HEK293 (cell line): ENCODE measurements around the gene C1orf174.

Source experiments
- CTCF ChIA-PET: fragments of 350-600 bp; formaldehyde crosslinking; extraction: SDS; loops from one replicate; lab custom pipeline; 2021; ENCODE audit warnings: antibody characterized with exemption; lab: Yijun Ruan, JAX
- POLR2A ChIA-PET: fragments of 300-600 bp; formaldehyde crosslinking; extraction: SDS; loops from one replicate; lab custom pipeline; 2020; ENCODE audit warnings: antibody characterized with exemption, inconsistent platforms; lab: Yijun Ruan, JAX
- H3K27ac ChIP-seq: fragments of 200-500 bp; sonication (Bioruptor generic); 2 replicates; pipeline ENCODE4 v1.5.1; 2014; ENCODE audit warnings: low read depth, low read length, control low read depth, inconsistent platforms; ENCODE audit errors: extremely low read depth
- H3K36me3 ChIP-seq, 2 experiments: fragments of 200-500 bp in 1 of 2; sonication (Bioruptor generic) in 1 of 2; 1 replicate in 1 of 2; 2 replicates in 1 of 2; pipeline ENCODE4 v1.5.1; 2014 to 2017; ENCODE audit warnings: inconsistent platforms in 2 of 2, low read length in 2 of 2; ENCODE audit not compliant: control insufficient read depth in 2 of 2, insufficient read depth in 1 of 2
- H3K4me1 ChIP-seq: fragments of 200-500 bp; sonication (Bioruptor generic); 2 replicates; pipeline ENCODE4 v1.5.1; 2014; ENCODE audit warnings: mild to moderate bottlenecking, low read length, inconsistent platforms; ENCODE audit not compliant: control insufficient read depth, insufficient read depth
- H3K4me3 ChIP-seq: 2 replicates; pipeline ENCODE4 v1.5.1; 2011; ENCODE audit warnings: low read depth, mild to moderate bottlenecking, control low read depth, low read length, moderate library complexity
- H3K9me3 ChIP-seq: fragments of 200-500 bp; sonication (Bioruptor generic); 2 replicates; pipeline ENCODE4 v1.5.1; 2014; ENCODE audit warnings: low read depth, low read length, inconsistent platforms; ENCODE audit not compliant: control insufficient read depth, insufficient read depth
- EGR2 ChIP-seq: fragments of 450-650 bp; formaldehyde crosslinking; IDR thresholded peaks from 2 replicates; pipeline ENCODE4 v1.5.1; 2016; ENCODE audit warnings: low read depth, missing biosample characterization, missing genetic modification characterization
- KLF8 ChIP-seq: fragments of 450-650 bp; formaldehyde crosslinking; IDR thresholded peaks from 2 replicates; pipeline ENCODE4 v1.5.1; 2016; ENCODE audit warnings: missing biosample characterization, missing genetic modification characterization
- MZF1 ChIP-seq: fragments of 450-650 bp; formaldehyde crosslinking; IDR thresholded peaks from 2 replicates; pipeline ENCODE4 v1.5.1; 2017; ENCODE audit warnings: missing biosample characterization, missing genetic modification characterization, borderline replicate concordance
- PRDM1 ChIP-seq: fragments of 450-650 bp; formaldehyde crosslinking; IDR thresholded peaks from 2 replicates; pipeline ENCODE4; 2016; ENCODE audit warnings: missing biosample characterization, missing genetic modification characterization
- YY2 ChIP-seq: fragments of 450-650 bp; formaldehyde crosslinking; IDR thresholded peaks from 2 replicates; pipeline ENCODE4 v1.5.1; 2016; ENCODE audit warnings: missing biosample characterization, missing genetic modification characterization
- ZBTB20 ChIP-seq: fragments of 450-650 bp; formaldehyde crosslinking; IDR thresholded peaks from 2 replicates; pipeline ENCODE4 v1.5.1; 2016; ENCODE audit warnings: missing biosample characterization, missing genetic modification characterization
- ZBTB7A ChIP-seq: fragments of 450-650 bp; formaldehyde crosslinking; IDR thresholded peaks from 2 replicates; pipeline ENCODE4 v1.5.1; 2016; ENCODE audit warnings: low read depth, missing biosample characterization, missing genetic modification characterization
- ZNF174 ChIP-seq: fragments of 450-650 bp; formaldehyde crosslinking; IDR thresholded peaks from 2 replicates; pipeline ENCODE4 v1.5.0; 2017; ENCODE audit warnings: missing biosample characterization, mild to moderate bottlenecking, missing genetic modification characterization
- ZNF239 ChIP-seq: fragments of 450-650 bp; formaldehyde crosslinking; IDR thresholded peaks from 2 replicates; pipeline ENCODE4 v1.5.1; 2016; ENCODE audit warnings: missing biosample characterization, missing genetic modification characterization
- ZNF529 ChIP-seq: fragments of 450-650 bp; formaldehyde crosslinking; IDR thresholded peaks from 2 replicates; pipeline ENCODE4 v1.5.1; 2017; ENCODE audit warnings: missing genetic modification characterization, missing biosample characterization; ENCODE audit not compliant: insufficient replicate concordance
- ZNF561 ChIP-seq: fragments of 450-650 bp; IDR thresholded peaks from 2 replicates; pipeline ENCODE4 v1.5.1; 2018; ENCODE audit warnings: missing biosample characterization, missing genetic modification characterization, borderline replicate concordance
- ZNF660 ChIP-seq: fragments of 450-650 bp; IDR thresholded peaks from 2 replicates; pipeline ENCODE4 v1.5.1; 2018; ENCODE audit warnings: missing biosample characterization, mild to moderate bottlenecking, missing genetic modification characterization
- ZNF664 ChIP-seq: fragments of 450-650 bp; formaldehyde crosslinking; IDR thresholded peaks from 2 replicates; pipeline ENCODE4 v1.5.1; 2016; ENCODE audit warnings: missing biosample characterization, missing genetic modification characterization
- TF ChIP-seq, protein P1 (sequence below): fragments of 450-650 bp; IDR thresholded peaks from 2 replicates; pipeline ENCODE4 v1.5.1; 2018; ENCODE audit warnings: missing biosample characterization, mild to moderate bottlenecking, missing genetic modification characterization
- TF ChIP-seq, protein P2 (sequence below): fragments of 450-650 bp; formaldehyde crosslinking; IDR thresholded peaks from 2 replicates; pipeline ENCODE4 v1.5.1; 2017; ENCODE audit warnings: missing biosample characterization, missing genetic modification characterization
- TF ChIP-seq, protein P3 (sequence below): sonication (generic); formaldehyde crosslinking; IDR thresholded peaks from 2 replicates; pipeline ENCODE4 v1.8.1; 2022; ENCODE audit warnings: mild to moderate bottlenecking, moderate library complexity, missing genetic modification reagents

Gene C1orf174

DNA sequence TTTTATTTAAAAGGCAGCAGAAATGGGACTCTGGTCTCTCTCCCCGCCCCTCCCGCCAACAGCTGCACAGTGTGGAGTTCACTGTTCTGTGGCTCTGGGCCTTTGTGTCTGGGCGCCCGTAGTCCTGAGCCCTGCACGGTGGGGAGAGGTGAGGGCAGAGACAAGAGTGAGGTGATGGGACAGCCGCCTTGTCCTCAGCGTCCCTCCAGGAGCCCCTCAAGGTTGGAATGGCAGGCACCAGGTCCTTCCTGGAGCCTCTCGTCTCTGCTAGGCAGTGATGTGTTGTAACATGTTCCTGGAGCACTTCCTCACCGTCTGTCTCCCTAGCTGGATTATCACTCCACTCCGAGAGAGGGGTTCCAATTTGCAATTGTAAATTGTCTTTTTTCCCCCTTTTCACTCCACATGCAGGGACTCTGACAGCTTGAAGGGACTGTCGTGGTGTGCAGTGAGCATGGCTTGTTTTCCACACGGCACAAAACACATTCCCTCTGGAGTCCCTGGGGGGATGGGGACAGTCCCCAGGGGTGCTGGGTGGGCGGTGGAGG lies 44.6 kb upstream of the C1orf174 start:
- Histone ChIP-seq H3K4me3 (no peak overlapping the region), H3K9me3 (no peaks in the 10 kb centered on the region), H3K4me1 (no peaks in the 10 kb centered on the region), H3K36me3 (no peaks in the 10 kb centered on the region), H3K27ac (no peak overlapping the region)
- CTCF ChIA-PET: no interaction called here
- POLR2A ChIA-PET: no interaction called here
- TF ChIP-seq EGR2 (tag by site-specific recombination) (0 out of 2 replicates have a peak, but pooled peaks have one; percentile 30), YY2 (no peak)

DNA sequence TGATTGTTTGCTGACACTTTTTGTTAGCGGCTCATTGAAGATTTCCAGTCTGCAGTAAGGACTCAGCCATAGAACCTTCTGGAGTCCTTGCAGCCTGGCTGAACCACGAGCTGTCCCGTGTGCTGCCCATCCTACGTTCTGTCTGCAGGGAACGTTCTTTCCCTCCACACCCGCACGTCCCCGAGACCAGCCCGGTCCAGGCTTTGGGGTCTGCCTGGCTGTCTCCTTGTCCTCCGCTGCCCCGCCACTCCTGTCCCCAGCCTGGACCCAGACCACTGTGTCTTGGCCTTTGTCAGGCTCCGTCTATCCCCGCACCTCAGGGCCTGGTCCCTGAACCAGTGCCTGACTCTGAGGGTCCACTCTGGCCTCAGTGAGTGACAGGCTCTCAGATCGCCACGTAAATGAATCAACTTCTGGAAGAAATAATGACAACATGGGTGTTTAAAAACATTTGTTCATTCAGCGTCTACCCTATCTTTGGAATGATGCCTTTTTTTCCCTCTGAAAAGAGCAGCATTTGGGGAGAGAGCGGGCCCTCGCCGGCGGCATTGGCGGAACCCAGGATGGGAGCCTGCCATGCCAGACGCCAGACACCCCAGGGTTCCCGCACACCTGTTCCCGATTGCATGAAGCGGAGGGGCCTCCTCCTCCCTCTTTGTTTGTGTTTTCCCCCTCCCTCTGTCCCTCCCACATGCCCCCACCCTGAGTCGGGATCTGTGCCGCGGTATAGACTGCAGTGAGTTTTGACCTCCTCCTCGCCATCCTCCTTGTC lies 43.9 kb upstream of the C1orf174 start:
- no peak for TF ChIP-seq PRDM1 (tag by site-specific recombination)
- TF ChIP-seq, protein P1, sequence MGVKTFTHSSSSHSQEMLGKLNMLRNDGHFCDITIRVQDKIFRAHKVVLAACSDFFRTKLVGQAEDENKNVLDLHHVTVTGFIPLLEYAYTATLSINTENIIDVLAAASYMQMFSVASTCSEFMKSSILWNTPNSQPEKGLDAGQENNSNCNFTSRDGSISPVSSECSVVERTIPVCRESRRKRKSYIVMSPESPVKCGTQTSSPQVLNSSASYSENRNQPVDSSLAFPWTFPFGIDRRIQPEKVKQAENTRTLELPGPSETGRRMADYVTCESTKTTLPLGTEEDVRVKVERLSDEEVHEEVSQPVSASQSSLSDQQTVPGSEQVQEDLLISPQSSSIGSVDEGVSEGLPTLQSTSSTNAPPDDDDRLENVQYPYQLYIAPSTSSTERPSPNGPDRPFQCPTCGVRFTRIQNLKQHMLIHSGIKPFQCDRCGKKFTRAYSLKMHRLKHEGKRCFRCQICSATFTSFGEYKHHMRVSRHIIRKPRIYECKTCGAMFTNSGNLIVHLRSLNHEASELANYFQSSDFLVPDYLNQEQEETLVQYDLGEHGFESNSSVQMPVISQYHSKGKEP (tag by site-specific recombination): no peak
- TF ChIP-seq ZBTB20 (tag by site-specific recombination): no peak
- no peak for TF ChIP-seq ZNF664 (tag by site-specific recombination)
- TF ChIP-seq ZNF174 (tag by site-specific recombination): no peak
- TF ChIP-seq KLF8 (tag by site-specific recombination): no peak
- TF ChIP-seq ZNF660 (tag by site-specific recombination): no peak
- no peak for TF ChIP-seq YY2
- TF ChIP-seq, protein P2, sequence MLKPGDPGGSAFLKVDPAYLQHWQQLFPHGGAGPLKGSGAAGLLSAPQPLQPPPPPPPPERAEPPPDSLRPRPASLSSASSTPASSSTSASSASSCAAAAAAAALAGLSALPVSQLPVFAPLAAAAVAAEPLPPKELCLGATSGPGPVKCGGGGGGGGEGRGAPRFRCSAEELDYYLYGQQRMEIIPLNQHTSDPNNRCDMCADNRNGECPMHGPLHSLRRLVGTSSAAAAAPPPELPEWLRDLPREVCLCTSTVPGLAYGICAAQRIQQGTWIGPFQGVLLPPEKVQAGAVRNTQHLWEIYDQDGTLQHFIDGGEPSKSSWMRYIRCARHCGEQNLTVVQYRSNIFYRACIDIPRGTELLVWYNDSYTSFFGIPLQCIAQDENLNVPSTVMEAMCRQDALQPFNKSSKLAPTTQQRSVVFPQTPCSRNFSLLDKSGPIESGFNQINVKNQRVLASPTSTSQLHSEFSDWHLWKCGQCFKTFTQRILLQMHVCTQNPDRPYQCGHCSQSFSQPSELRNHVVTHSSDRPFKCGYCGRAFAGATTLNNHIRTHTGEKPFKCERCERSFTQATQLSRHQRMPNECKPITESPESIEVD (tag by site-specific recombination): no peak
- ChIA-PET POLR2A (no interaction called here), CTCF (no interaction called here)
- no peaks in the 10 kb centered on the region for H3K36me3 ChIP-seq
- H3K27ac ChIP-seq: no peak overlapping the region
- H3K9me3 ChIP-seq: no peaks in the 10 kb centered on the region
- H3K4me1 ChIP-seq: no peaks in the 10 kb centered on the region
- no peak overlapping the region for H3K4me3 ChIP-seq

DNA sequence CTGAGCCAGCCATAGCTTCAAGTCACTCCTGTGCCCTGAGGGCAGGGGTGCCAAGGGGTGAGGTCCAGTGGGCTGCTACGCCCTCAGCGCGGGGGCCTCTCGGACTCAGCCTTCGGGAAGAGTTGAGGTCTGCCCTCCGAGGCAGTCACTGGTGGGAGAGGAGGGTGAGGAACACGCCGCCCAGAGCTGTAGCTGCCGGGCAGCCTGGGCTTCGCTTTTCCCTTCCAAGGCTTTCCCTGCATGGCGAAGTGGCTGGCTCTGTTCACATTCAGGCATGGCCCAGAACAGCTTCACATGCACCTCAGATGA lies 43.0 kb upstream of the C1orf174 start:
- H3K9me3 ChIP-seq: no peaks in the 10 kb centered on the region
- TF ChIP-seq, protein P3, sequence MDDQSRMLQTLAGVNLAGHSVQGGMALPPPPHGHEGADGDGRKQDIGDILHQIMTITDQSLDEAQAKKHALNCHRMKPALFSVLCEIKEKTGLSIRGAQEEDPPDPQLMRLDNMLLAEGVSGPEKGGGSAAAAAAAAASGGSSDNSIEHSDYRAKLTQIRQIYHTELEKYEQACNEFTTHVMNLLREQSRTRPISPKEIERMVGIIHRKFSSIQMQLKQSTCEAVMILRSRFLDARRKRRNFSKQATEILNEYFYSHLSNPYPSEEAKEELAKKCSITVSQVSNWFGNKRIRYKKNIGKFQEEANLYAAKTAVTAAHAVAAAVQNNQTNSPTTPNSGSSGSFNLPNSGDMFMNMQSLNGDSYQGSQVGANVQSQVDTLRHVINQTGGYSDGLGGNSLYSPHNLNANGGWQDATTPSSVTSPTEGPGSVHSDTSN: no peak
- TF ChIP-seq MZF1 (tag by site-specific recombination): no peak
- no peak for TF ChIP-seq ZNF561
- TF ChIP-seq ZNF529: no peak
- no peak for TF ChIP-seq ZBTB7A (tag by site-specific recombination)
- TF ChIP-seq ZNF239 (tag by site-specific recombination): no peak
- no peaks in the 10 kb centered on the region for H3K4me1 ChIP-seq
- ChIA-PET POLR2A (no interaction called here), CTCF (no interaction called here)
- H3K4me3 ChIP-seq: no peak overlapping the region
- no peaks in the 10 kb centered on the region for H3K36me3 ChIP-seq
- no peak overlapping the region for H3K27ac ChIP-seq
